Naive B cell (primary cell): ENCODE results near the gene COL23A1. TPM values are rescaled to one million over a fixed set of nuclear protein-coding genes. Genes with fewer than 3 reads are reported as not detected.

ENCODE experiments used
- ATAC-seq, 2 donors: fragments of 150-1000 bp; cut with Tn5 transposase; 2 replicates each; pipeline ENCODE4 v1.10.0; 2021; ENCODE audit warnings: low read depth in 2 of 2, mild to moderate bottlenecking in 2 of 2, moderate library complexity in 2 of 2
- DNase-seq: peaks from one replicate; pipeline ENCODE4 v3.0.0; 2022
- H3K27ac Mint-ChIP-seq, 6 donors: one replicate each; pipeline ENCODE4 v1.8.0; 2020 to 2022; ENCODE audit warnings: mild to moderate bottlenecking in 6 of 6, mixed read lengths in 6 of 6, moderate library complexity in 5 of 6, inconsistent platforms in 2 of 6
- H3K27me3 Mint-ChIP-seq, 3 donors: one replicate each; pipeline ENCODE4 v1.8.0; 2021 to 2022; ENCODE audit warnings: mixed read lengths in 3 of 3, mild to moderate bottlenecking in 1 of 3
- H3K36me3 Mint-ChIP-seq, 2 donors: one replicate each; pipeline ENCODE4 v1.8.0; 2020 to 2022; ENCODE audit warnings: mixed read lengths in 2 of 2, inconsistent platforms in 1 of 2, mild to moderate bottlenecking in 1 of 2
- H3K4me1 Mint-ChIP-seq, 3 donors: one replicate each; pipeline ENCODE4 v1.8.0; 2020 to 2022; ENCODE audit warnings: mixed read lengths in 3 of 3, inconsistent platforms in 1 of 3, mild to moderate bottlenecking in 1 of 3, moderate library complexity in 1 of 3
- H3K4me3 Mint-ChIP-seq, 8 donors: one replicate each; pipeline ENCODE4 v1.8.0; 2020 to 2022; ENCODE audit warnings: mild to moderate bottlenecking in 8 of 8, mixed read lengths in 8 of 8, moderate library complexity in 8 of 8, inconsistent platforms in 2 of 8
- H3K9me3 Mint-ChIP-seq, 7 donors: one replicate each; pipeline ENCODE4 v1.8.0; 2020 to 2022; ENCODE audit warnings: mixed read lengths in 7 of 7, mild to moderate bottlenecking in 5 of 7, inconsistent platforms in 2 of 7, moderate library complexity in 1 of 7
- polyA plus RNA-seq, 6 donors: library from polyadenylated mRNA; unstranded; fragments of 300-500 nt; fragmentation: Illumina TruSeq; gene quantifications; one replicate each; pipeline ENCODE4 v1.2.3, GENCODE V29; 2021; ENCODE audit warnings: low read depth in 6 of 6

Gene COL23A1
- polyA plus RNA-seq, 6 donors from 2014 or later = 0.16 TPM; not detected in 5

DNA sequence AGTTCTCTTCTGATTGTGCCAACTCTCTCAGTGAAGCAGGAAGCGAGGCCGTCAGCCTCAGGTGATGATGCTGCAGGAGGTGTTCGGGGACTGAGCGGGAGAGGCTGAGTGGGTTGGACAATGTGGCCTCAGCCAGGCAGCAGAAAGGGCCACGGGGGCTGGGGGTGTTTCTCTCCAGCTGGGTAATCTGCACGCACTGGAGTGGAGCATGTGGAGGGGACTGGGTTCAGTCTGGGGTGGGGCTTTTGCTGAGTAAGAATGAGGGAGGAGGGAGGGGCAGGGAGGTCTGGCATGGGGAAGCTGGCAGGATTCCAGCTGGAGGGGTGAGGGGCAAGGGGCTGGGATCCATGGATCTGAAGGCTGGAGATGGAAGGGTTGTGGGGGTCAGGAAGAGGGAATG lies 296.8 kb downstream of the COL23A1 start:
- ATAC-seq (no peak), DNase-seq (no peak)
- Mint-ChIP-seq H3K4me3 (no peak overlapping the region), H3K9me3 (peaks cover 0 to 7% (median 2%) of the 10 kb centered on the region in 7 donors), H3K27me3 (peaks cover 15 to 49% (median 36%) of the 10 kb centered on the region in 3 donors), H3K36me3 (no peaks in the 10 kb centered on the region), H3K27ac (peak overlapping the region in 1 of 6 donors; percentile 76), H3K4me1 (no peaks in the 10 kb centered on the region)

- no peaks in the 10 kb centered on the region for H3K4me1 Mint-ChIP-seq
- DNase-seq = no peak
- H3K27ac Mint-ChIP-seq = no peak overlapping the region
- no peak overlapping the region for H3K4me3 Mint-ChIP-seq
- no peak for ATAC-seq
- H3K36me3 Mint-ChIP-seq = no peaks in the 10 kb centered on the region
- H3K27me3 Mint-ChIP-seq = peaks cover 15 to 55% (median 41%) of the 10 kb centered on the region in 3 donors
- H3K9me3 Mint-ChIP-seq = peaks cover 0 to 7% (median 2%) of the 10 kb centered on the region in 7 donors
These were observed 297.4 kb downstream of the COL23A1 start for GRCh38 chr5:178292826-178293205.

GRCh38 chr5:178291969-178292825 lies 298.0 kb downstream of the COL23A1 start:
- peaks cover 15 to 61% (median 47%) of the 10 kb centered on the region in 3 donors for H3K27me3 Mint-ChIP-seq
- no peaks in the 10 kb centered on the region for H3K36me3 Mint-ChIP-seq
- DNase-seq (no peak), ATAC-seq (no peak)
- H3K9me3 Mint-ChIP-seq = peaks cover 0 to 7% (median 2%) of the 10 kb centered on the region in 7 donors
- H3K4me1 Mint-ChIP-seq = no peaks in the 10 kb centered on the region
- no peak overlapping the region for H3K27ac Mint-ChIP-seq
- no peak overlapping the region for H3K4me3 Mint-ChIP-seq

DNA sequence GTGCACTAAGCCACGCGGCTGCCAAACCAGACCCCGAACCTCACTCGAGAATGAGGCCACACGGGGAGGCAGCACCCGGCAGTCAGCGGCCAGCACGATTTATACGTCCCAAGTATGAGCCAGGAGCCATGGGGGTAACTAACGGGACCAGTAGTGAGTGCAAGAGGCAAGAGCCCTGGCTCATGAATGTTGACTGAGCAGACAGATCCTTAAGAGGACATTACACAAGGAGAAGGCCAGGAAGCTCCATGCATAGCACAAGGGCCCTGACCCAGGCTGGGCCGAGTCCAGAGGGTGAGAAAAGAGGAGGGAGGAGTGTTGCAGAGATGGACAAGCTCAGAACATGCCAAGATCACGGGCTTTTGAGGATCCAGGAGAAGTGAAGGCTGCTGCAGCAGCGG lies 299.0 kb downstream of the COL23A1 start:
- ATAC-seq = no peak

DNA sequence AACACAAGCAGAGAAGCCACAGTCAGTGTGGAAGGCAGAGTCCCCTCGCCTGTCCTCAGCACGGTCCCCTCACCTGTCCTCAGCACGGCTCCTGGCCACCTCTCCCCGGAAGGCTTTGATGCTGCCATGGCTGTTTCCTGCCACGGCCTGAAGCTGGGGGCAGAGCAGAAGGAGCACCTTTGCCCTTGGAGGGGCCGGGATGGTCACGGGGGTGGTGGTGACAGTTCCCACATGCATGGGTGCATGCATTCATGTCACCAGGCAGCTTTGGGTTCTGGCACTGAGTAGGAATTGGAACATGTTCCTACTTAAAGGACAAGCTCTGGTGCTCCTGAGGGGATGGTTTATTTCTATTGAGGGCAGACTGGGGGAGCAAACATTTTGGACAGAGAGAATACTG lies 299.8 kb downstream of the COL23A1 start:
- no peak overlapping the region for H3K4me3 Mint-ChIP-seq

More for the DNA sequence above, 299.0 kb downstream of the COL23A1 start:
- DNase-seq = no peak
- Mint-ChIP-seq H3K4me3 (no peak overlapping the region), H3K27ac (peak overlapping the region in 1 of 6 donors; percentile 80), H3K36me3 (no peaks in the 10 kb centered on the region), H3K4me1 (no peaks in the 10 kb centered on the region), H3K27me3 (peaks cover 15 to 61% (median 49%) of the 10 kb centered on the region in 3 donors), H3K9me3 (peaks cover 0 to 7% (median 2%) of the 10 kb centered on the region in 7 donors)

GRCh38 chr5:178289438-178289837 lies 300.8 kb downstream of the COL23A1 start:
- ATAC-seq (no peak), DNase-seq (no peak)
- Mint-ChIP-seq H3K4me3 (no peak overlapping the region), H3K27me3 (peaks cover 15 to 61% (median 49%) of the 10 kb centered on the region in 3 donors), H3K27ac (no peak overlapping the region), H3K4me1 (no peaks in the 10 kb centered on the region), H3K9me3 (no peaks in the 10 kb centered on the region), H3K36me3 (no peaks in the 10 kb centered on the region)

More for the DNA sequence above, 299.8 kb downstream of the COL23A1 start:
- ATAC-seq = no peak
- Mint-ChIP-seq H3K9me3 (peaks cover 0 to 2% (median 0%) of the 10 kb centered on the region in 7 donors), H3K27me3 (peaks cover 15 to 61% (median 49%) of the 10 kb centered on the region in 3 donors), H3K27ac (no peak overlapping the region), H3K4me1 (no peaks in the 10 kb centered on the region), H3K36me3 (no peaks in the 10 kb centered on the region)
- DNase-seq = no peak

DNA sequence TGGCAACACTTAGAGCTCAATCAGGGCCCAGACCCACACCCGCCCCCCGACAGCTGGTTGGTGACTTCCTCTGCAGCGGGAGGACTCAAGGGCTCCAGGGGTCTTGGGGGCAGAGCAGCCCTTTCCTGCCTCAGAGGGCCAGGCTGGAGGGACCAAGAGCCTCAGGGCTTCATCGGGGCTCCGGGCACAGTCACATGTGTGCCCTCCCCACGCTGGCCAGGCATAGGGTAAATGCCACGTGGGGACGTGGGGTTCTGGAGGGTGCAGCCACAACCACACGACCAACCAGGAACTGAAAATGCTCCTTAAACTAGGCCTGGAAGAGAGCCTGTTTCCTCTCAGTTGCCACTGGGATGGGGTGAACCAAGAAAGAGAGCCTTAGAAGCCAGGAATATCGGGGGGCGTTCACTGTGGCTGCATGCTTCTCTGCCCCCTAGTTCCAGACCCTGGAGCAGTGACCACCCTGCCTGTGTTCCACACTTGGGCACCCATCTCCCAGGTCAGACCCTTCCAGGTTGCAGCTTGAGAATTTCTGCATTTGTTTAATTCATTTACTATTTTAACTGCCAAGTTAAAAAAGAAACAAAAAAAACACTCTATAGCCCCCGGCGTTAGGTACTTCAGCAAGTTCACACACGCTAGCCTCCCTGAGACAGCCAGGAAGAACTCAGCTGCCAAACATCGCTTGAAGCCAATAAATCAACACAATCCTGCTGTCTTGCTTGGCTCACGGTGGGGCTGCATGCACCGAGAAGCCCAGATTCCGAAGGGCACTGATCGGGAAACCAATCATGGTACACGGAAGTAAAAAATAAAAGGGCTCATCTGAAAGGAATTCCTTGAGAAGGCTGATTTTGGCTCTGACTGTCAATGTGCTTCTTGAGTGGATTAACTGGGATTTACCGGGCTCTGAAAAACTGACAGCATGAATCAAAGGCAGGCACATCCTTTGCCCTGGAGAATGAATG lies 301.5 kb downstream of the COL23A1 start:
- H3K4me1 Mint-ChIP-seq = no peaks in the 10 kb centered on the region
- H3K4me3 Mint-ChIP-seq = no peak overlapping the region
- no peak overlapping the region for H3K27ac Mint-ChIP-seq
- ATAC-seq (no peak), DNase-seq (no peak)
- peaks cover 4 to 7% (median 5%) of the 10 kb centered on the region in 7 donors for H3K9me3 Mint-ChIP-seq
- H3K27me3 Mint-ChIP-seq = peaks cover 15 to 57% (median 48%) of the 10 kb centered on the region in 3 donors
- H3K36me3 Mint-ChIP-seq = peaks cover 5% of the 10 kb centered on the region in 2 donors

DNA sequence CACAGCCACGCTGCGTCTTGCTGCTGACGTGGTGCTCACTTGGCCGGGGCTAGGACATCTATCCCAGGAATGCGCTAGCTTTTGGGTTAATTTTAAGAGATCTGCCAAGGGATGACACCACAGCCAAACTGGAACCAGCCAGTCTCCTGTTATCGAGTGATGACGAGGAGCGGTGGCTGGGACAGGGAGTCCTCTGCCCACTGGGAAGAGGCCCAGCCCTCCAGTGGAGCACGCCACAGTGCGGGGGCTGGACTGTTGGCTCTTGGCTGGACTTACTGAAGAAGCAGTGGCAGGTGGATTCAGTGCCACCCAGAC lies 302.4 kb downstream of the COL23A1 start:
- H3K9me3 Mint-ChIP-seq = peaks cover 9 to 14% (median 11%) of the 10 kb centered on the region in 7 donors
- H3K4me1 Mint-ChIP-seq = no peaks in the 10 kb centered on the region
- no peak for DNase-seq
- no peak overlapping the region for H3K27ac Mint-ChIP-seq
- H3K4me3 Mint-ChIP-seq = no peak overlapping the region
- no peak for ATAC-seq
- peaks cover 15 to 48% (median 38%) of the 10 kb centered on the region in 3 donors for H3K27me3 Mint-ChIP-seq
- H3K36me3 Mint-ChIP-seq = peaks cover 10 to 11% of the 10 kb centered on the region in 2 donors

DNA sequence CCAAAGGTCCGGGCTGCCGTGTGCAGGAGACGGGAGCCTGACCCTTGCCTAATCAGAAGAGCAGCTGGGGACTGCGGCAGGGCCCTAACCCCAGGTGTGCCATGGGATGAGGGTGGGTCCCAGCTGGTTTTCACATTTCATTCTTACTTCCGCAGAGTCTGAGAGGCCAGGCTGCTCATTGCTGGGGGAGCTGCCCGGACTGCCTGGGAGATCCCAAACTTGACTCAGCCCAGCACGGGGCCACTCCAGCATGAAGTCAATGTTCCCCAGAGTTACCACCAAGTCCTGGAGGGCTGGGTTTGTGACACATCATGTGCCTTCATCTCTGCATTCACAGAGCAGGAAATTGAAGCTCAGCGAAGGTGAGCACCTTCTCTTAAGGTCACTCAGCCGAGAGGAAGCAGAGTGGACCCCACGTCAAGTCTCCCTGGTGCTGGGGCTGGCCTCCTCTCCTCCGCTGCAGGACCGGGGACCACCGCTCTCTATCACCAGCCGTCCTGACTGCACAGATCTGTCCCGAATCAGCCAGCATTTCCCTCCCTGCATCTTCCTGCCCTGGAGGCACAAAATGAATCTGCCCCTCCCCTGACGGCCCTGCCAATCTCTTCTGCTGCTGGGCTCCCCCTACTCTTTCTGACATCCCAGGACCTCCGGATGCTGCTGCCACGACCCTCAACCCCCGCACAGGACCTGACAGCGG lies 303.0 kb downstream of the COL23A1 start:
- Mint-ChIP-seq H3K9me3 (peaks cover 9 to 14% (median 11%) of the 10 kb centered on the region in 7 donors), H3K27ac (peak overlapping the region in 1 of 6 donors; percentile 86), H3K4me3 (no peak overlapping the region), H3K27me3 (peaks cover 12 to 45% (median 33%) of the 10 kb centered on the region in 3 donors), H3K4me1 (no peaks in the 10 kb centered on the region), H3K36me3 (peaks cover 10 to 11% of the 10 kb centered on the region in 2 donors)
- ATAC-seq (no peak), DNase-seq (no peak)

DNA sequence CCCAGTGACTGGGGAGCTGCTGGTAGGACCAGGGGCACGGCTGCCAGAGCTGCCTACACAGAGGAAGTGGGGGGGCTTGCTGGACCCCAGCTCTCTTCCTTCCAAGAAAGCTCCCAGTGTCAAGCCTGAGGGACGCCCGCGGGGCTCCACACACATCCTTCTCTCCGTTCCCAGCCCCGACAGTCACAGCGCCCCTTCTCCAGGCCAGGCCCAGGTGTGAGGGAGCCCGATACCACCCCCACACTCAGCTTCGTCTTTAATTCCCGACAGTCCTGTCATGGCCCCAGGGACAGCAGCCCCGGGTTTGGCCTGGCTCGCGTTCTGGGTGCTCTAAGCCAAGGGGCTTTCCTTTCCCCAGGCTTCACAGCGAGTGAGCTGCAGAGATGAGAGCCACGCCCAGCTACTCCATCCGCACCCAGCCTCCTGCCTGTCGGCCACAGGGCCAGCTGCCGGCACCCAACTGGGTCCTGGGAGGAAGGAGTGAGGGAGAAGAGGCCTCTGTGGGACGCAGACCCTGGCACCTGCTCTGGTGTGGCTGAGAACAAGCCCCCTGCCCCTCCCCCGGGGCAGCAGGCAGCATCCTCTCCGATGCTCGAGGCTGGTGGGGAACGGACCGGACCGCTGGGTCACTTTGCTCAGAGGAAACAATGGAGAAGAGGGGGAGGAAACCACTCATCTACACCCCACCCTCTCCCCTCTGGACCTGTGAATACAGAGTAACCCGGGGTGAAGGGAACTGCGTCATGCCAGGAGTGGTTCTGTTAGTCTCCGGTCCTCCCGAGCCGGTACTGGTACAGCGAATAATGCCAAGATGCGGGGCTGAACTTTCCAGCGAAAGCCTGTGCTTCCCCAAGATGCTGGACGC lies 303.7 kb downstream of the COL23A1 start:
- DNase-seq (no peak), ATAC-seq (no peak)
- Mint-ChIP-seq H3K9me3 (peaks cover 9 to 14% (median 11%) of the 10 kb centered on the region in 7 donors), H3K4me3 (no peak overlapping the region), H3K27me3 (peaks cover 8 to 43% (median 26%) of the 10 kb centered on the region in 3 donors), H3K36me3 (peaks cover 10 to 11% of the 10 kb centered on the region in 2 donors), H3K27ac (no peak overlapping the region), H3K4me1 (no peaks in the 10 kb centered on the region)

DNA sequence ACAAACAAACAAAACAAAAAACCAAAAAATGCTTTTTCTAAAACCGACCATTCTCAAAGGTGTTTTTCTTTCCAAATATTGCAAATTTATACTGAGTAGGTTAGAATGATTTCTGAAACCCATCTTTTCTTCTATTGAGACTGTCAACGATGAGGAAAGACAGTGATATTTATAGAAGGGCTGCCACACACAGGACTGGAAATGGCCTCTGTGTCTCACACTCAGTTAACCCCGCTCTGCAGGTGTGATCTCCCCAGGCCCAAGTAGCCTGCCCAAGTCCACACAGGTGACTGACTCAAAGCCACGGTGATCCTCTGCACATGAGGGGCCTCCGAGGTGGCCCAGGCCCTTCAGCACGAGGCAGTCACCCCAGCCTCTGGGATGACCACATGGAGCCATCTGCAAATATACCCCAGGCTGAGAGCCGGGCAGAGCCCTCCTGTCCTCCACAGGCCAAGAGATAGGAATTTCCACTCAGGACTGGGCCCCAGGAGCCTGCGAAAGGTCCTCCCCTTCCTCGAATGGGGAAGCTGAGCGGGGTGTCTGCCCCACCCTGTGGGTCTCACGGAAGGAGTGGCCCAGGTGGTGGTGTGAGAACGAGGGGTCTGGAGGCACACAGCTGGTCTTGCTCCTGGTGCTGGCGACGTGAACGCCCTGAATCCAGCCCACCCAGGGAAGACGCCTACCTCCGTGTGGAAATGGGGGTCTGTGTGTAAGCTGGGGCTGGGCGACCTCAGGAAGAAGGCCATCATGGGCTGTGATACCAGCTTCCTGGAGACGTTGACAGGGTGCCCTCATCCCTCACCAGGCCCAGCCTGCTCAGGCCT lies 304.6 kb downstream of the COL23A1 start:
- Mint-ChIP-seq H3K4me1 (no peaks in the 10 kb centered on the region), H3K4me3 (no peak overlapping the region), H3K9me3 (peaks cover 9 to 14% (median 11%) of the 10 kb centered on the region in 7 donors), H3K27ac (no peak overlapping the region), H3K36me3 (peaks cover 10 to 11% of the 10 kb centered on the region in 2 donors), H3K27me3 (peaks cover 6 to 35% (median 25%) of the 10 kb centered on the region in 3 donors)
- DNase-seq (no peak), ATAC-seq (no peak)
